ENCODE data around the gene DENND2D.

Gene DENND2D

GRCh38 chr1:111221633-111222291, 21.3 kb upstream of the DENND2D start:
- Histone ChIP-seq H3F3A (ENCODE audit: control insufficient read depth, insufficient read depth) (peaks cover 50% of the 10 kb centered on the region), H3K4me3 (ENCODE audit: low read length) (peak overlapping the region; percentile 66), H3K36me3 (ENCODE audit: control insufficient read depth, low read length) (peaks cover 14% of the 10 kb centered on the region), H3K4me2 (ENCODE audit: low read length) (peak overlapping the region; percentile 87), H4K20me1 (ENCODE audit: control insufficient read depth, insufficient read depth, low read depth, low read length) (no peaks in the 10 kb centered on the region), H3K79me2 (ENCODE audit: control insufficient read depth, low read length) (no peaks in the 10 kb centered on the region), H3K9me2 (replicated peaks; ENCODE audit: control insufficient read depth, low read length) (no peaks in the 10 kb centered on the region), H3K4me1 (ENCODE audit: control insufficient read depth, low read length) (peaks cover 84% of the 10 kb centered on the region), H3K27ac (ENCODE audit: low read depth, low read length) (peak overlapping the region; percentile 98), H3K27me3 (ENCODE audit: control insufficient read depth, low read length) (no peaks in the 10 kb centered on the region), H3K9me3 (ENCODE audit: control insufficient read depth, insufficient read depth, low read length) (no peaks in the 10 kb centered on the region)
- TF ChIP-seq EZH2phosphoT487 (IDR thresholded peaks at IDR 0.05; ENCODE audit: borderline replicate concordance, low read length) (no peak), CTCF (IDR thresholded peaks at IDR 0.05; ENCODE audit: low read depth, low read length, poor library complexity, severe bottlenecking) (no peak)

DNA sequence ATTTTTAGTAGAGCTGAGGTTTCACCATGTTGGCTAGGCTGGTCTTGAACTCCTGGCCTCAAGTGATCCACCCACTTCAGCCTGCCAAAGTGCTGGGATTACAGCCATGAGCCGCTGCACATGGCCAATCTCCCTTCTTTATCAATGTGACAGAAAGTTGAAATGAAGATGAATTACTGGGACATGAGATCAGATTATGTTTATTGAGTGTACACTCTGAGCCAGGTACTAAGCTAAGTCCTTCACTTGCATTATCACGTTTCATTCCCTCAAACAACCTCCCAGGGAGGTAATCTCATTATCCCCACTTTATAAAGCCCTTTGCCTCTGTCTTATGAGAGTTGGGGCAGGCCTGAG, 20.8 kb upstream of the DENND2D start:
- Histone ChIP-seq H3K27me3 (ENCODE audit: control insufficient read depth, low read length) (no peaks in the 10 kb centered on the region), H3K27ac (ENCODE audit: low read depth, low read length) (peak overlapping the region; percentile 98), H3K4me3 (ENCODE audit: low read length) (peak overlapping the region; percentile 66), H3K9me3 (ENCODE audit: control insufficient read depth, insufficient read depth, low read length) (no peaks in the 10 kb centered on the region), H4K20me1 (ENCODE audit: control insufficient read depth, insufficient read depth, low read depth, low read length) (no peaks in the 10 kb centered on the region), H3K79me2 (ENCODE audit: control insufficient read depth, low read length) (no peaks in the 10 kb centered on the region), H3K36me3 (ENCODE audit: control insufficient read depth, low read length) (peaks cover 19% of the 10 kb centered on the region), H3K4me2 (ENCODE audit: low read length) (peak overlapping the region; percentile 87), H3K4me1 (ENCODE audit: control insufficient read depth, low read length) (peaks cover 87% of the 10 kb centered on the region), H3K9me2 (replicated peaks; ENCODE audit: control insufficient read depth, low read length) (no peaks in the 10 kb centered on the region), H3F3A (ENCODE audit: control insufficient read depth, insufficient read depth) (peaks cover 56% of the 10 kb centered on the region)
- TF ChIP-seq EZH2phosphoT487 (IDR thresholded peaks at IDR 0.05; ENCODE audit: borderline replicate concordance, low read length) = no peak
- no peak for TF ChIP-seq CTCF (IDR thresholded peaks at IDR 0.05; ENCODE audit: low read depth, low read length, poor library complexity, severe bottlenecking)

- peaks cover 63% of the 10 kb centered on the region for H3F3A ChIP-seq (ENCODE audit: control insufficient read depth, insufficient read depth)
- H3K4me3 ChIP-seq (ENCODE audit: low read length) = peak overlapping the region; percentile 66
- H3K9me3 ChIP-seq (ENCODE audit: control insufficient read depth, insufficient read depth, low read length) = no peaks in the 10 kb centered on the region
- H3K79me2 ChIP-seq (ENCODE audit: control insufficient read depth, low read length) = no peaks in the 10 kb centered on the region
- H3K27ac ChIP-seq (ENCODE audit: low read depth, low read length) = peak overlapping the region; percentile 98
- no peak for TF ChIP-seq EZH2phosphoT487 (IDR thresholded peaks at IDR 0.05; ENCODE audit: borderline replicate concordance, low read length)
- TF ChIP-seq CTCF (IDR thresholded peaks at IDR 0.05; ENCODE audit: low read depth, low read length, poor library complexity, severe bottlenecking) = no peak
- H3K27me3 ChIP-seq (ENCODE audit: control insufficient read depth, low read length) = no peaks in the 10 kb centered on the region
- peak overlapping the region; percentile 87 for H3K4me2 ChIP-seq (ENCODE audit: low read length)
- H3K9me2 ChIP-seq (replicated peaks; ENCODE audit: control insufficient read depth, low read length) = no peaks in the 10 kb centered on the region
- peaks cover 87% of the 10 kb centered on the region for H3K4me1 ChIP-seq (ENCODE audit: control insufficient read depth, low read length)
- H4K20me1 ChIP-seq (ENCODE audit: control insufficient read depth, insufficient read depth, low read depth, low read length) = no peaks in the 10 kb centered on the region
- H3K36me3 ChIP-seq (ENCODE audit: control insufficient read depth, low read length) = peaks cover 20% of the 10 kb centered on the region
Measured at GRCh38 chr1:111220302-111220890, 19.9 kb upstream of the DENND2D start.
